ENCODE measurements around the gene PKLR. TPM values are rescaled to one million over a fixed set of nuclear protein-coding genes. Genes with fewer than 3 reads are reported as not detected.

The PKLR gene
- total RNA-seq, 2 experiments from 2014 or later: not detected

DNA sequence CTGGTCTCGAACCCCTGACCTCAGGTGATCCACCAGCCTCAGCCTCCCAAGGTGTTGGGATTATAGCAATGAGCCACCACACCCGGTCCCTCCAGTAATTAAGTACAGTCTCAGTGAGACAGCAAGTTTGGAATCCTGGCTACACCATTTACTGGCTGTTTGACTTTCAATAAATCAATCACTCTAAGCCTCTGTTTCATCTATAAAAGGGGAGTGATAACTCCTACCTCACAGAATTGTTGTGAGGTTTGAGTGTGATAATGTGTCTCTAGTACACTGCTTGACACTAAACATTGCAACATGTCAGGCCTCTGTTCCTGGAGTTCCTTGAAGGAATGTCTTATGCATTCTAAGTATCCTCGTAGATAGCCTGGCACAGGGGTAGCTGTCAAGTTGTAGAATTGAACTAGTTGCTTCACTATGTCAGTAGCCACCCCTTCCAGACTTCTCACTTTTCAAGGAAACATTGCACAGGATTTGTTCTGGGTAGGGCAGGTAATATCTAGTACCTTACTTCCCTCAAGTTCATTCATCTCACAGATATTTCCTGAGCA is 58.4 kb downstream of the PKLR start:
- POLR2A ChIA-PET: interaction anchor here (1.5 to 3.6 kb wide), 4 partner anchors 16 to 69 kb away, joined by 5 to 18 read pairs (median 14); partner anchors contain the start of genes KRTCAP2 and TRIM46
- Mint-ChIP-seq H3K36me3 (peaks cover 9% of the 10 kb centered on the region), H3K27me3 (no peaks in the 10 kb centered on the region), H3K27ac (peak overlapping the region; percentile 95), H3K9me3 (peaks cover 1% of the 10 kb centered on the region), H3K4me3 (peak overlapping the region; percentile 85), H3K4me1 (peaks cover 49% of the 10 kb centered on the region)
- DNase-seq: no peak
- ATAC-seq (ENCODE audit: low read depth): no peak

DNA sequence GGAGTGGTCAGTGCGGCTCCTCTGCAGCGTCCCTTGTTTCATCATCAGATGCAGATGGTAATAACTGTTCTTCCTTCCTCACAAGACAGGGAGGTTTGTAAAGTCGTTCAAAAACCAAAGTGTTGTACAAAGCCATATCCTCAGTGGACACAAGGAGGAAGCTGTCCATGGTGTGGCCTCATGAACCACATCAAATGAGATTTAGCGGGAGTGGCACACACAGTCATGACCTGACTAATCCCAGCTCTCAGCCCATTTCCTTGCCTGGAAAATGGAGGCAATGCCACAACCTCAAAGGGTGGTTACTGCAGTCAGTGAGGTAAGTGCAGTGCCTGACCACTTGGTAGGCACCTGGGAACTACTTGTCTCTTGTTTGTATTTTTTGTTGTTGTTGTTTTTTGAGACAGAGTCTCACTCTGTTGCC is 59.4 kb downstream of the PKLR start:
- peaks cover 49% of the 10 kb centered on the region for H3K4me1 Mint-ChIP-seq
- ATAC-seq (ENCODE audit: low read depth): no peak
- POLR2A ChIA-PET: interaction anchor here (0.7 to 1.8 kb wide), 8 partner anchors 10 to 69 kb away, joined by 3 to 15 read pairs (median 4); partner anchors contain the start of genes CLK2, KRTCAP2 and MTX1

DNA sequence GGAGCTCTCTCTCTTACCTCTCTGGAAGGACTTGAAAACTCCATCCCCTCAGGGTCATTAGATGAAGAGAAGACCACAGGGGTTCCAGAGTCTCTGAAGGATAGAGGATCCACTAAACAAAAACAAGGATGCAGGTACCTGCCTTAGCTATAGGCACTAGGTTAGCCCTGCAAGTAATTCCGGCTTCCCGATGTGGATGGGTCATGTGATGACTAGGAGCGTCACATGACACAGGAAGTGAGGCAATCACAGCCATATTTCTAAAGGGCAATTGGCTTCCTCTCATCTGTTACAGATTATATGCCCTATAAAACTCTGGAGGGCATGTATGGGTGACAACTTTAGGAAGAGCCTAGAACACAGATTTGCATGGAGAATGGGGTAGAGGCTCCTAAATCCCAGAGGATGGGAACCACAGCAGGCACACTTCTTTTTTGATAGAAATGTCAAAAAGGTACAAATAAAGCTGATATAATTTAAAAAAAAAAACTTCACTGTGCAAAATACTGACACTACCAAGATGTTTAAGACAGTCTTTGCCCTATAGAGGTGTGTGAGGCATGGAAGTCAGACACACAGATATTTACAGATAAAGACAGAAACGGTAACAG is 60.1 kb downstream of the PKLR start:
- Mint-ChIP-seq H3K27ac (peak overlapping the region; percentile 87), H3K9me3 (peaks cover 1% of the 10 kb centered on the region), H3K36me3 (peaks cover 10% of the 10 kb centered on the region), H3K4me3 (peak overlapping the region; percentile 85), H3K4me1 (peaks cover 49% of the 10 kb centered on the region), H3K27me3 (no peaks in the 10 kb centered on the region)
- peak; percentile 20 for ATAC-seq (ENCODE audit: low read depth)
- POLR2A ChIA-PET: interaction anchor here (0.7 to 1.8 kb wide), 8 partner anchors 11 to 68 kb away, joined by 3 to 15 read pairs (median 4); partner anchors contain the start of genes CLK2, KRTCAP2 and MTX1
- DNase-seq: no peak

More for the DNA sequence above, 59.4 kb downstream of the PKLR start:
- Mint-ChIP-seq H3K4me3 (peak overlapping the region; percentile 85), H3K27ac (peak overlapping the region; percentile 95), H3K9me3 (peaks cover 1% of the 10 kb centered on the region), H3K27me3 (no peaks in the 10 kb centered on the region), H3K36me3 (peaks cover 10% of the 10 kb centered on the region)
- DNase-seq: no peak

Small RNA genes within 50 kb of the gene (microRNA-seq; reads per million reads assigned to microRNA genes)
- not detected for gene MIR555

Other genes with a start within 250 kb of the PKLR start
- gene EFNA4, start 237.7 kb downstream of the PKLR start, total RNA-seq: 1 to 10 TPM; 7.9 to 8.1 TPM
- gene EFNA3, start 222.6 kb downstream of the PKLR start, total RNA-seq: 1 to 10 TPM; 3.6 to 4.2 TPM
- gene EFNA1, start 173.6 kb downstream of the PKLR start, total RNA-seq: under 1 TPM; 0.25 to 0.48 TPM
- 10 to 100 TPM; 40.7 to 45.0 TPM for gene SLC50A1, start 165.6 kb downstream of the PKLR start, total RNA-seq
- gene DPM3, start 160.9 kb downstream of the PKLR start, total RNA-seq: 10 to 100 TPM; 60.0 to 71.1 TPM
- 100 to 1,000 TPM; 146 to 170 TPM for gene KRTCAP2, start 128.1 kb downstream of the PKLR start, total RNA-seq
- gene TRIM46, start 127.6 kb downstream of the PKLR start, total RNA-seq: 10 to 100 TPM; 12.4 to 13.4 TPM
- 10 to 100 TPM; 25.1 to 26.3 TPM for gene THBS3, start 93.5 kb downstream of the PKLR start, total RNA-seq
- gene MTX1, start 92.7 kb downstream of the PKLR start, total RNA-seq: 10 to 100 TPM; 31.5 to 31.7 TPM
- 10 to 100 TPM; 26.0 to 29.4 TPM for gene ENTREP3, start 46.0 kb downstream of the PKLR start, total RNA-seq
- gene SCAMP3, start 39.1 kb downstream of the PKLR start, total RNA-seq: 10 to 100 TPM; 81.7 to 84.2 TPM
- 100 to 1,000 TPM; 110 to 112 TPM for gene CLK2, start 27.9 kb downstream of the PKLR start, total RNA-seq
- 1 to 10 TPM; 5.0 to 6.7 TPM for gene HCN3, start 24.0 kb downstream of the PKLR start, total RNA-seq
- 100 to 1,000 TPM; 238 to 242 TPM for gene FDPS, start 7.4 kb upstream of the PKLR start, total RNA-seq
- gene RUSC1, start 19.5 kb upstream of the PKLR start, total RNA-seq: 10 to 100 TPM; 23.2 to 28.5 TPM